ENCODE data around the gene CMSS1. TPM values are rescaled to one million over a fixed set of nuclear protein-coding genes. Genes with fewer than 3 reads are reported as not detected.

Gene CMSS1
- total and polyA plus RNA-seq, 12 donors, result 16.2 to 75.6 (median 33.0) TPM

- intact Hi-C loops (cut with DNase I), result no loop called here
- no peak for TF ChIP-seq POLR2A (IDR thresholded peaks at IDR 0.05)
- TF ChIP-seq CTCF (IDR thresholded peaks at IDR 0.05), result no peak
- Histone ChIP-seq H3K9me3 (replicated peaks in 1 of 3) (no peaks in the 10 kb centered on the region), H3K27me3 (no peaks in the 10 kb centered on the region), H3K27ac (no peak overlapping the region), H3K36me3 (replicated peaks in 1 of 2) (no peaks in the 10 kb centered on the region), H3K4me1 (replicated peaks in 1 of 2) (no peaks in the 10 kb centered on the region), H3K4me3 (no peak overlapping the region)
- no peak for DNase-seq
- 74 to 85% (median 80%) methylated on average over 2 of the region's 2 CpGs for WGBS, 4 donors
These were observed 40.5 kb upstream of the CMSS1 start for GRCh38 chr3:99777210-99777549.

GRCh38 chr3:99777708-99778107 lies 40.0 kb upstream of the CMSS1 start:
- TF ChIP-seq CTCF (IDR thresholded peaks at IDR 0.05), result no peak
- TF ChIP-seq POLR2A (IDR thresholded peaks at IDR 0.05), result no peak
- no peaks in the 10 kb centered on the region for H3K9me3 ChIP-seq (replicated peaks in 1 of 3)
- no peaks in the 10 kb centered on the region for H3K36me3 ChIP-seq (replicated peaks in 1 of 2)
- H3K27me3 ChIP-seq, result no peaks in the 10 kb centered on the region
- no peaks in the 10 kb centered on the region for H3K4me1 ChIP-seq (replicated peaks in 1 of 2)
- DNase-seq, result no peak
- no peak overlapping the region for H3K27ac ChIP-seq
- no peak overlapping the region for H3K4me3 ChIP-seq
- WGBS, 4 donors, result 54 to 71% (median 54%) methylated on average over 2 of the region's 2 CpGs
- intact Hi-C loops (cut with DNase I), result no loop called here

GRCh38 chr3:99780749-99781148 lies 36.9 kb upstream of the CMSS1 start:
- Histone ChIP-seq H3K36me3 (replicated peaks in 1 of 2) (no peaks in the 10 kb centered on the region), H3K9me3 (replicated peaks in 1 of 3) (no peaks in the 10 kb centered on the region), H3K4me1 (replicated peaks in 1 of 2) (no peaks in the 10 kb centered on the region), H3K27me3 (no peaks in the 10 kb centered on the region), H3K27ac (no peak overlapping the region), H3K4me3 (no peak overlapping the region)
- intact Hi-C loops (cut with DNase I), result no loop called here
- TF ChIP-seq CTCF (IDR thresholded peaks at IDR 0.05) (no peak), POLR2A (IDR thresholded peaks at IDR 0.05) (no peak)
- no peak for DNase-seq
- 63 to 68% (median 64%) methylated on average over 3 of the region's 3 CpGs for WGBS, 4 donors

- H3K4me3 ChIP-seq, result no peak overlapping the region
- no peaks in the 10 kb centered on the region for H3K36me3 ChIP-seq (replicated peaks in 1 of 2)
- intact Hi-C loops (cut with DNase I), result no loop called here
- H3K4me1 ChIP-seq (replicated peaks in 1 of 2), result no peaks in the 10 kb centered on the region
- DNase-seq, result no peak
- no peaks in the 10 kb centered on the region for H3K27me3 ChIP-seq
- 72 to 86% (median 76%) methylated on average over 3 of the region's 3 CpGs for WGBS, 4 donors
- H3K27ac ChIP-seq, result no peak overlapping the region
- no peak for TF ChIP-seq POLR2A (IDR thresholded peaks at IDR 0.05)
- no peak for TF ChIP-seq CTCF (IDR thresholded peaks at IDR 0.05)
- H3K9me3 ChIP-seq (replicated peaks in 1 of 3), result no peaks in the 10 kb centered on the region
These were observed 35.9 kb upstream of the CMSS1 start for GRCh38 chr3:99781761-99782160.

All from adrenal gland (tissue), 12 donors.